ENCODE measurements around the gene HSPB1. TPM values are rescaled to one million over a fixed set of nuclear protein-coding genes. Genes with fewer than 3 reads are reported as not detected.

HSPB1 gene
- total and polyA plus RNA-seq, 4 donors: 25.5 to 186 (median 104) TPM

DNA sequence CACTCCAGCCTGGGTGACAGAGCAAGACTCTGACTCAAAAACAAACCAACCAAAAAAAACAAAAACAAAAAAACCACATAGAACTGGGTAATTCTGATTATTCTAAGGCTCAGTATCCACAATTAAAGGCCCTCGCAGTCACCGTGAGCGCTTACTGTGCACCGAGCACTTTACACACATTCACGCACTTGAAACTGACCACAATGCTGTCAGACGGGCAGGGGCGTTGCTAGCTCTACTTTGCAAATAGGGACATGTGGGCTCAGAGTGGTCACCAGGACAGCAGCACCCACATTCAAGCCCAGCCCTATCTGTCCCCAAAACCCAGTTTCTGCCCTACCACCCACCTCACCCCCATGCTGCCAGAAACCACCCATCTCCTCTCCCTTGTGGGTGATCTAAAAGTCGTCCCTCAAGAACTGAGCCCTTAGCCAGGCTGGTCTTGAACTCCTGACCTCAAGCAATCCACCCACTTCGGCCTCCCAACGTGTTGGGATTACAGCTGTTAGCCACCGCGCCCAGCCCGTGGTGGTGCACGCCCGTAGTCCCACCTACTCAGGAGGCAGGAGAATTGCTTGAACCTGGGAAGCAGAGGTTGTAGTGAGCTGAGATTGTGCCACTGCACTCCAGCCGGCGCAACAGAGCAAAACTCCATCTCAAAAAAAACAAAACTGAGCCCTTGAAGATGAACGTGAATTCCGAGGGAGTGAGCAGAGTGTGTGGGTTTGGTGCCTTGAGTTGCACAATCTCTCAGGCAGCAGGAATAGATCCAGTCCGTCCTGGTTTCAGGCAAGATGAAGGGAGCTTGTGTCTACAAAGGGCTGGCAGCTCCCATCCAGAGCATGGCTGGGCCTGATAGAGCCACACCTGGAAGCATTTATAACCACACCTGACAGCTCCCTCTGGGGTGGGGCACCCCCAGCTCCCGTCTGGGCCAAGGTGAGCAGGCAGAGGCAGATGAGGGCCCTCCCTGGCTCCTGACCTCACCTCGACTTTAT is 5.4 kb upstream of the HSPB1 start:
- no peak overlapping the region for H3K9ac ChIP-seq (ENCODE audit: low read depth in 1 of 2, low read length in 2 of 2)
- WGBS: 66% methylated on average over 22 of the region's 22 CpGs
- TF ChIP-seq GABPA (IDR thresholded peaks at IDR 0.05 in 1 of 2, conservative IDR thresholded peaks at IDR 0.05 in 1 of 2) (no peak), EGR1 (IDR thresholded peaks at IDR 0.05; ENCODE audit: low read depth in 2 of 2) (no peak), NR2F2 (IDR thresholded peaks at IDR 0.05) (no peak), SP1 (IDR thresholded peaks at IDR 0.05) (no peak), JUND (IDR thresholded peaks at IDR 0.05) (no peak), FOXA2 (IDR thresholded peaks at IDR 0.05) (peak; percentile 80), RXRA (IDR thresholded peaks at IDR 0.05) (no peak), RAD21 (IDR thresholded peaks at IDR 0.05) (no peak), HNF4G (IDR thresholded peaks at IDR 0.05) (no peak), FOXA1 (IDR thresholded peaks at IDR 0.05) (peak; percentile 31), TAF1 (conservative IDR thresholded peaks at IDR 0.05) (no peak), YY1 (IDR thresholded peaks at IDR 0.05) (peak; percentile 85), HNF4A (conservative IDR thresholded peaks at IDR 0.05) (peak in 1 of 2 donors; percentile 20)
- TF ChIP-seq, protein P1, sequence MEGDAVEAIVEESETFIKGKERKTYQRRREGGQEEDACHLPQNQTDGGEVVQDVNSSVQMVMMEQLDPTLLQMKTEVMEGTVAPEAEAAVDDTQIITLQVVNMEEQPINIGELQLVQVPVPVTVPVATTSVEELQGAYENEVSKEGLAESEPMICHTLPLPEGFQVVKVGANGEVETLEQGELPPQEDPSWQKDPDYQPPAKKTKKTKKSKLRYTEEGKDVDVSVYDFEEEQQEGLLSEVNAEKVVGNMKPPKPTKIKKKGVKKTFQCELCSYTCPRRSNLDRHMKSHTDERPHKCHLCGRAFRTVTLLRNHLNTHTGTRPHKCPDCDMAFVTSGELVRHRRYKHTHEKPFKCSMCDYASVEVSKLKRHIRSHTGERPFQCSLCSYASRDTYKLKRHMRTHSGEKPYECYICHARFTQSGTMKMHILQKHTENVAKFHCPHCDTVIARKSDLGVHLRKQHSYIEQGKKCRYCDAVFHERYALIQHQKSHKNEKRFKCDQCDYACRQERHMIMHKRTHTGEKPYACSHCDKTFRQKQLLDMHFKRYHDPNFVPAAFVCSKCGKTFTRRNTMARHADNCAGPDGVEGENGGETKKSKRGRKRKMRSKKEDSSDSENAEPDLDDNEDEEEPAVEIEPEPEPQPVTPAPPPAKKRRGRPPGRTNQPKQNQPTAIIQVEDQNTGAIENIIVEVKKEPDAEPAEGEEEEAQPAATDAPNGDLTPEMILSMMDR (IDR thresholded peaks at IDR 0.05; ENCODE audit: low read depth, low read length, missing input control): no peak
- TF ChIP-seq, protein P2, sequence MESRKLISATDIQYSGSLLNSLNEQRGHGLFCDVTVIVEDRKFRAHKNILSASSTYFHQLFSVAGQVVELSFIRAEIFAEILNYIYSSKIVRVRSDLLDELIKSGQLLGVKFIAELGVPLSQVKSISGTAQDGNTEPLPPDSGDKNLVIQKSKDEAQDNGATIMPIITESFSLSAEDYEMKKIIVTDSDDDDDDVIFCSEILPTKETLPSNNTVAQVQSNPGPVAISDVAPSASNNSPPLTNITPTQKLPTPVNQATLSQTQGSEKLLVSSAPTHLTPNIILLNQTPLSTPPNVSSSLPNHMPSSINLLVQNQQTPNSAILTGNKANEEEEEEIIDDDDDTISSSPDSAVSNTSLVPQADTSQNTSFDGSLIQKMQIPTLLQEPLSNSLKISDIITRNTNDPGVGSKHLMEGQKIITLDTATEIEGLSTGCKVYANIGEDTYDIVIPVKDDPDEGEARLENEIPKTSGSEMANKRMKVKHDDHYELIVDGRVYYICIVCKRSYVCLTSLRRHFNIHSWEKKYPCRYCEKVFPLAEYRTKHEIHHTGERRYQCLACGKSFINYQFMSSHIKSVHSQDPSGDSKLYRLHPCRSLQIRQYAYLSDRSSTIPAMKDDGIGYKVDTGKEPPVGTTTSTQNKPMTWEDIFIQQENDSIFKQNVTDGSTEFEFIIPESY (IDR thresholded peaks at IDR 0.05): no peak
- TF ChIP-seq, protein P3, sequence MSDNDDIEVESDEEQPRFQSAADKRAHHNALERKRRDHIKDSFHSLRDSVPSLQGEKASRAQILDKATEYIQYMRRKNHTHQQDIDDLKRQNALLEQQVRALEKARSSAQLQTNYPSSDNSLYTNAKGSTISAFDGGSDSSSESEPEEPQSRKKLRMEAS (IDR thresholded peaks at IDR 0.05): peak; percentile 14
- TF ChIP-seq, protein P4, sequence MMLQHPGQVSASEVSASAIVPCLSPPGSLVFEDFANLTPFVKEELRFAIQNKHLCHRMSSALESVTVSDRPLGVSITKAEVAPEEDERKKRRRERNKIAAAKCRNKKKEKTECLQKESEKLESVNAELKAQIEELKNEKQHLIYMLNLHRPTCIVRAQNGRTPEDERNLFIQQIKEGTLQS (IDR thresholded peaks at IDR 0.05): no peak
- TF ChIP-seq, protein P5, sequence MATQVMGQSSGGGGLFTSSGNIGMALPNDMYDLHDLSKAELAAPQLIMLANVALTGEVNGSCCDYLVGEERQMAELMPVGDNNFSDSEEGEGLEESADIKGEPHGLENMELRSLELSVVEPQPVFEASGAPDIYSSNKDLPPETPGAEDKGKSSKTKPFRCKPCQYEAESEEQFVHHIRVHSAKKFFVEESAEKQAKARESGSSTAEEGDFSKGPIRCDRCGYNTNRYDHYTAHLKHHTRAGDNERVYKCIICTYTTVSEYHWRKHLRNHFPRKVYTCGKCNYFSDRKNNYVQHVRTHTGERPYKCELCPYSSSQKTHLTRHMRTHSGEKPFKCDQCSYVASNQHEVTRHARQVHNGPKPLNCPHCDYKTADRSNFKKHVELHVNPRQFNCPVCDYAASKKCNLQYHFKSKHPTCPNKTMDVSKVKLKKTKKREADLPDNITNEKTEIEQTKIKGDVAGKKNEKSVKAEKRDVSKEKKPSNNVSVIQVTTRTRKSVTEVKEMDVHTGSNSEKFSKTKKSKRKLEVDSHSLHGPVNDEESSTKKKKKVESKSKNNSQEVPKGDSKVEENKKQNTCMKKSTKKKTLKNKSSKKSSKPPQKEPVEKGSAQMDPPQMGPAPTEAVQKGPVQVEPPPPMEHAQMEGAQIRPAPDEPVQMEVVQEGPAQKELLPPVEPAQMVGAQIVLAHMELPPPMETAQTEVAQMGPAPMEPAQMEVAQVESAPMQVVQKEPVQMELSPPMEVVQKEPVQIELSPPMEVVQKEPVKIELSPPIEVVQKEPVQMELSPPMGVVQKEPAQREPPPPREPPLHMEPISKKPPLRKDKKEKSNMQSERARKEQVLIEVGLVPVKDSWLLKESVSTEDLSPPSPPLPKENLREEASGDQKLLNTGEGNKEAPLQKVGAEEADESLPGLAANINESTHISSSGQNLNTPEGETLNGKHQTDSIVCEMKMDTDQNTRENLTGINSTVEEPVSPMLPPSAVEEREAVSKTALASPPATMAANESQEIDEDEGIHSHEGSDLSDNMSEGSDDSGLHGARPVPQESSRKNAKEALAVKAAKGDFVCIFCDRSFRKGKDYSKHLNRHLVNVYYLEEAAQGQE (IDR thresholded peaks at IDR 0.05): no peak
- H3K4me3 ChIP-seq (ENCODE audit: low read depth in 1 of 3, low read length in 3 of 3): no peak overlapping the region
- H3K27me3 ChIP-seq (ENCODE audit: control insufficient read depth in 4 of 4, insufficient read depth in 4 of 4, low read length in 3 of 4): no peaks in the 10 kb centered on the region
- no peaks in the 10 kb centered on the region for H3K36me3 ChIP-seq (ENCODE audit: control insufficient read depth in 4 of 4, insufficient read depth in 3 of 4, low read depth in 1 of 4, low read length in 3 of 4)
- no peak for DNase-seq (ENCODE audit: low spot score)
- H3K27ac ChIP-seq (ENCODE audit: low read depth in 1 of 2, low read length in 2 of 2): peak overlapping the region; percentile 1 to 2
- H3K4me1 ChIP-seq (ENCODE audit: control insufficient read depth in 4 of 4, insufficient read depth in 4 of 4, low read length in 3 of 4): peaks cover 0 to 21% (median 10%) of the 10 kb centered on the region in 4 donors
- no peaks in the 10 kb centered on the region for H3K9me3 ChIP-seq (ENCODE audit: control insufficient read depth in 4 of 4, low read length in 3 of 4)
